Activated T-cell treated with anti-CD3 and anti-CD28 coated beads, Interleukin-2, amount 50 U/mL, for 48 hours (primary cell): Measurements from ENCODE around the gene MYNN.
"Not testable (repeated sequence)": the region's sequence is repeated elsewhere in the genome, so short reads cannot be mapped to it uniquely, and the experiment has no call there.

Experiments
- DNase-seq, 2 experiments: peaks; one replicate each; pipeline ENCODE4 v3.0.0-alpha.2; 2020

MYNN gene

DNA sequence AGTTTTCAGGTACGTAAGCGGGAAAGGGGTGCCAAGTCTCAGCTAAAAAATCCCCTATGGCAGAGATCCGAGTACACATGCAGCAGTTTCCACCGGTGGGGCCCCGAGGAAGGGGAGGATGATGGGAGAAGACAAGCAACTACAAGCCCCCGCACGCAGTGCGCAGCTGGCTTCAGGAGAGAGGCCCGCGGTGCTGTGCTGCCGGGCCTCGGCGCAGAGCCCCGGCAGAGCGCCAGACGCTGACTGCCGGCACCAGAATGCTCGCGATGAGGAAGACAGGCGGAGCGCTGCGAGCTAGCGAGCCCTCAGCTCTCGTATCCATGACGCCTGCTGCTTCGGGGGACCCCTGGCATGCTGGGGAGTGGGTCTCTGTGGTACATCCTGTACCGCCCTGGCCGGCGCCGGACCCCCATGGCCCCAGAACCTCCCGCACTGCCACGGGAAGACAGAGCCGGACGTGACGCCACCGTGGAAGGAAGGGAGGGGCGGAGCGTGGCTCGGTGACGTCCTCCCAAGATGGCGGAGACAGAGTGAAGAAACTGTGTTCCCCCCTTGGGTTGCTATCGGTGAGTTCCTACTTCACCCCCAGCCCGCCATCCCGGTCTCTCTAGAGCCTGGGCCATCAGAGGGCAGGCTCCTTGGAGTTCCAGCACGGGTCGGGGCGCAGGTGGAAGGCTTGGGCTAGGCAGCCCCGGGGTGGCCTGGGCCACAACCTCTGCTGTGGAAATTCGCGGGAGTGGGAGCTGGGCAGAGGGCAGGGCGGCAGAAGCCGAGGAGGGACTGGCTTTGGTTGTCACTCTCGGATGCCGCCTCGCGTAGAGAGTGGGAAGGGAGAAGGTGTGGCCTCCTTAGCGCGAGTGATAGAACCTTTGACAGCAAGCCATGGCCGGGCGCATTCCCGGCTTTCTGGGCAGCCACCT, at the start of gene MYNN:
Gene MYNN, plus strand, starts transcription at position 500 of the 920 bp plus-strand sequence. CDS start 900 bp downstream, outside the sequence.
- DNase-seq: peak; percentile 95

DNA sequence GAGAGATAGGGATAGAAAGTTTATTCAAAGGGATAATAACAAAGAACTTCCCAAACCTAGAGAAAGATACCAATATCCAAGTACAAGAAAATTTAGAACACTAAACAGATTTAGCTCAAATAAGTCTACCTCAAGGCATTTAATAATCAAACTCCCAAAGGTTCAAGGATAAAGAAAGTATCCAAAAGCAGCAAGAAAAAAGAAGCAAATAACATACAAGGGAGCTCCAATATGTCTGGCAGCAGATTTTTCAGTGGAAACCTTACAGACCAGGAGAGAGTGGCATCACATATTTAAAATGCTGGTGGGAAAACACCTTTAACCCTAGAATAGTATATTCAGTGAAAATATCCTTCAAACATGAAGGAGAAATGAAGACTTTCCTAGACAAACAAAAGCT, 41.3 kb upstream of the MYNN start:
- not testable (repeated sequence) for DNase-seq

DNA sequence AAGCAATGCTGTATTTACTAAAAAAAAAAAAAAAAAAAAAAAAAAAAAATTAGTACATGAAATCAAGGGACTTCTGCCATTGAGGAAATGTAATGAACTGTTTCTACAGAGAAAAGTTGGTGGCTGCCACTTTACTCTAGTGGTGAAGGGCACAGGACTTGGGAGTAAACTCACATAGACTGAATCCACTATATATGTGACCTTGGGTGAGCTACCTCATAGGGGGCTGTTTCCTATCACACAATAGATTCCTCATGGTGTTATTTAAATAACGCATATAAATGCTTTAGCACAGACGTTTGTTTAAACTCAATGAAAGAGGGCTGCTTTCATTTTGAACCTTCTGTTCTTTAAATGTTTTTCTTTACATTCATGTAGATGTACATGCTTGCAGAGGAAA, 34.1 kb upstream of the MYNN start:
- DNase-seq: no peak

DNA sequence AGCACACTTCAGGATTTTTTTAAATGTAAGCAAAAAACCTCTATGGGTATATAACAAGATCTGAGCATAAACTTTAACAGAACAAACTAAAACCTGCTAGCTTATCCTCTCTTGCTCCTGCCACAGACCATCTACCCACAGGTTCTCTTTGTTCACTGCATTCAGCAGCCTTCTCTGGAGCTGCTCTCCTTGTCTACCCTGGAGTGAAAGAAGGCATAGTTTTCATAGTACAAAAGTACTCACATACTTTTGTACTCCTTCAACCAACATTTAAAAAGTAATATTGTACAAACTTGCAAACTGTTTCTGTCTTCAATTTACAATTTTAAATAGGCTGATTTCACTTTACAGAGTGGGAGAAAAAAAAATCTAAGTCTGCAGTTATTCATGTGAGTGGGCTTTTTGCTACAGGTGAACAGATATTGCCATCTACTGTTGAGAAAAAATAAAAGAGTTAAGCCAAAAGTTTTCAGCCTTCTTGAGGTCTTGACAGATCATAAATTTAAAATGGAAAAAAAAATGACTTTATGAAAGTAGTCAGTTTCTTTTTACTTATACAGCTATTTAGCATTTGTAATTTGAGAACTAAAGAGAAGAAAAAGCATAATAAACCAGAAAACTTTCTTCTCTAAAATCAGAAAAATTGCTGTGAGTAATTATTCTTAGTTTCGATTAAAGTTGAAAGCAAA, 28.7 kb upstream of the MYNN start:
- DNase-seq: no peak

DNA sequence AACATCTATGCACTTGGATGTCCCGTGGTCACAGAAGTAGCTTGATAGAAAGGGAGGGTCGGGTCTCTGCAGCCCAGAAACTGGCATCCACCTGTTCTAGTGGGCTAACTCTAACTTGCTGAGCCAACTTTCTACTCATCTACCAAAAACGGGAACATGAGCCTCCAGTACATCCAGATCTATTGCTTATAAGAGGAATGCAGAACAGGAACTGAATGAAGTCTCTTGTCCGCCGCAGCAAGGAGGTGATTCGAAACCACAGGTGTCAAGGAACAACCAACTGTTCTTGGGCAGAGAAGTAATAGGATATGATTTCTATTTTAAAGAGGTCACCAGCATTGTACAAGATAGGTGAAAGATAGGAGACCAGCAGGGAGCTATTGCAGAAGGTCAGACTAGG, 26.3 kb upstream of the MYNN start:
- no peak for DNase-seq

DNA sequence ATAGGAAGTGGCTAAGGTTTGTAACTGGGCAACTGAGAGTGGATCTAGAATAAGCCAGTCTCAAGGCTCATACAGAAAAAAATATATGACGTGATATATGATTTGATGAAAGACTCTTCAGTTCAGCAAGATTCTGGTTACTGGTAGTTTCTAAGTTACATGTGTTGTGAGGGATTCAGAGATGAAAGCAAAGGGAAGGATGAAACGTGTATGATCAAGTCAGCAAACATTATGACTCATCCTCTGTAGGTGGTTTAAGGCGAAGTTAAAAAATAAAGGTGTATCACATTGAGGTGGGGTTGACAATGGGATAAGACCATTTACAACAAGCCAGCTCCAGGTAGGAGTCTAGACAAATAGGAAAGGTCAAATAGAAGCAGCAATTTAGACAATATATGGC, 24.5 kb upstream of the MYNN start:
- DNase-seq: no peak

DNA sequence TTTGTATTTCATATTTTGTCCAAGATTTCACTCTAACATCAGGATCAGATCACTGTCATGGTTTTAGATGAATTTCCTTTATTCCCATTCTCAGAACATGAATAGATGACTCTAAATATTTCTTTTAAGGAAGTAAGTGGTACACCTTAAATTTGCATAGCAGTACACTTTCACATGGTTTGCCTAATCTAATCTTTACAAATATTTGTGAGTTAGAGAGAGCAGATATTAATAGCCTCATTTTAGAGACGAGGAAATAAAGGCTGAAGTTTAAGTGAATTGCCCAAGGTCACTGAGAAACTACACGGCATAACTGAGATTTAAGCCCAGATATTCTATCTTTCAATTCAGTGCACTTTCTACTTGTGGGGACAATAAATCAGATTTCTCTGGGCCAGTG, 22.5 kb upstream of the MYNN start:
- DNase-seq: no peak

DNA sequence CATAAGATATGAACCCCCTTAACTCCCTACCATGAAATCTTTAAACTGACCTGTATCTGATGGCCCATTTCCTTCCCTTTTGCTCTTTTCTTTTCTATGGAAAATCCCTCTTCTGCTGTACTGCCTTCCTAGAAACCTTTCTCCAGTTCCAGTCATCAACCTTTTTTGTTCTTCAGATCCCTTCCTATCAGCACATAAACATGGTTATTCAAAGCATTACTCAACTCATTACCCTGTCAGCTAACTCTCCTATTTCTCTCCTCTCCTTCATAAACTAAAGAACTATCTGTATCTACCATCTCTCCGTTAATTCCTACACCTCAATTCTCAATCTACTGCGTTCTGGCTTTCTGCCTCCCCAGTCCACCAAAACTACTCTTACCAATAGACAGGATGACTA, 21.3 kb upstream of the MYNN start:
- no peak for DNase-seq

DNA sequence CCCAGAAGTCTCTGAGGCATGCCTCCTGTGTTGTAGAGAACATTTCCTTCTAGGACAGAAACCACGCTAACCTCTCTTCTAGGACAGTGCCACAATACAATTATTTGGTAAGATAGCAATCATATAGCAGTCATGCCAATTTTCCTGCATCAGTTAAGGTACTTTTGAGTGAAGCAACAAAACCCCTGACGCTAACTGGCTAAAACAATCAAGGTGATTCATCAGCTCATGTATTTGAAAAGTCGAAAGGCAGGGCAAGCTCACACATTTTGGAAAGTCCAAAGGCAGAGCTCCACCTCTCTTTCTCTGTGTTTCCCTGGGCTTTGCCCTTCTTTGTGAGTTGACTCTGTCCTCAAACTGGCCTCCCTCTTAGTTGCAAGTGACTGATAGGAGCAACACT, 18.5 kb upstream of the MYNN start:
- no peak for DNase-seq

DNA sequence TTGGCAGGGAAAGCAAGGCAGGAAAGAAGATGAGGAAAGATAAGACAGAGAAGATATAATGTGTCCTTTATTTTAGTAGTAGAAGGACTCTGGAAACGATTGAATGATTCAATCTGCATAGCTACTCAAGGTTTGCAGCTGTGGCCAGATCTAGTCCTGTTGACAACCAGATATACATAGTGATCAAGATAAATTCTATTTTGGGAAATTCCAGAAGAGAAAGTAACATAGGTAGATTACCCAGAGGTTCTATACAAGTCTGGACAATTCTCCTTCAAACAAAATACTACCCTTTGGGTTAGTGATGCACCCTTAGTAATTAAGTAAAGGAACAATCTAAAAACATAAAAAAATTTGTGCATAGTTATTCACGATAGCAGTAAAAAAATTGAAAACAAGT, 17.7 kb upstream of the MYNN start:
- DNase-seq: no peak

DNA sequence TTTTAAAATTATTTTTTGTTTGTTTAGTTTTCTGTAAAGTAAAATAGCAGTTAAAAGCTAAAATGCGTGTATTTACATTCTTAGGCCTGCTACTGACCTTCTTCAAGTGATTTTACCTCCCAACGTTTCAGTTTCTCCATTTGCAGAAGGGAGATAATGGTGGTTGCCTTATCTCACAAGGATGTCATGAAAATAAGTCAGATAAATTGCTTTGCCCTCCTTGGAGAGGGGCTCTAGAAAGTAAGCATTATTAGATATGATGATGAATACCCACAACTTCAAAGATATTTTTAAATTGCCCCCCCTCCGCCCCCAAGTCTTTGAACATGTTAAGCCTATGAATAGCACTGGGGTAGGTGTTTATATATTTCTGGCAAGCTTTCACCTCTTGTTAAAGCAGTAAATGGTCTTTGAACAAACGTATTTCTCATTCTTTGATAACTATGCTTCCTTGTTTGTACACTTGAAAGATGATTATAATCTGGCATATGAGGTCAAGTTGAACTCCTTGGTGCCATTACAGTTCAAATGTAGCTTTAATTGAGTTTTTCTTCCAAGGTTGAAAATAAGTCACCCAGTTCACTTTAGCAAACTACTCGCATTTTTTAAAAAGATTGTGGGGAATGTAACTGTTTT, 14.7 kb upstream of the MYNN start:
- DNase-seq: no peak

DNA sequence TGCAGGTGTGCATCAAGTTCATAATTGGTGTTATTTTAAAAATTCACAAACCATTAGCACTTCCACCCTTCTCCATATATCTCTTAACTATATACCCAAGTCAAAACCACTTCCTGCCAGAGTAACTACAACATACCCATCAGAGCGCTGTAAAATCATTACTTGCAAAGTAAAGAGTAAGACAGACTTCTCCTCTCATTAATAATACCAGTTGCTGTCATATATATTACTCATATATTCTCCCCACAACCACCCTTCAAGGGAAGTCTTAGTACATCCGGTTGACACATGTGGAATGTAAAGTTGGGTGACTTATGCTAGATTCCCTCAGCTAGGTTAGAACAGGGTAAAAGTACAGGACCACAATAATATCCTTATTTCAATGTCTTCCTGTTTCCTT, 13.9 kb upstream of the MYNN start:
- DNase-seq: no peak

DNA sequence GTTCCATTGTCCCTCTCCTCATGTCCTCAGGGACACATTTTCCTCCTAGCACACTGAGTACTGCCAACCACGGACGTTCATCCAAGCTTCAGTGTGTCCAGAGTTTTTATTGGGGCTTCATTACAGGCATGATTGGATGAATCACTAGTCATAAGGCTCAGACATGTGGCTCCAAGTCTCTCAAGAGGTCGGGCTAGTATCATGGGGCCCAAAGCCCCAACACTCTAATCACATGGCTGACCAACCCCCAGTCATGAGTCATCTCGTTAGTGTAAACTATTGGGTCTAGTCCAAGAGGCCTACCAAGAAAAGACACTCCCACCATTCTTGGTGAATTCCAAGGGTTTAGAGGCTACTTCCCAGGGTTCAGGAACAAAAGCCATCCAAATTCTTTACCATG, 12.7 kb upstream of the MYNN start:
- DNase-seq: no peak

DNA sequence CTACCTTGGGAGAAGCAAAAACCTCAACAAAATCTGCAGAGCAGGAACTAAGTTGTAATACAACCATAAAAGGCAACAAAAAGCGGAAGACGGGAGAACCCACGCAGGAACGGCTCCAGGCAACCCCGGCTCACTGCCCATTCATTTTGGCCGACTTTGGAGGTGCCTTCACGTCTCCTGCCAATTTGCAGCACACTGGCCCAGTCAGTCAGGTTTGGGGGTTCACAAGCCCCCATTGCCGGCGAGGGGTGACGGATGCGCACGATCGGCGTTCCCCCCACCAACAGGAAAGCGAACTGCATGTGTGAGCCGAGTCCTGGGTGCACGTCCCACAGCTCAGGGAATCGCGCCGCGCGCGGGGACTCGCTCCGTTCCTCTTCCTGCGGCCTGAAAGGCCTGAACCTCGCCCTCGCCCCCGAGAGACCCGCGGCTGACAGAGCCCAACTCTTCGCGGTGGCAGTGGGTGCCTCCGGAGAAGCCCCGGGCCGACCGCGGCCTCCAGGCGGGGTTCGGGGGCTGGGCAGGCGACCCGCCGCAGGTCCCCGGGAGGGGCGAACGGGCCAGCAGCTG, 8.8 kb upstream of the MYNN start:
- DNase-seq: peak; percentile 79 to 80

DNA sequence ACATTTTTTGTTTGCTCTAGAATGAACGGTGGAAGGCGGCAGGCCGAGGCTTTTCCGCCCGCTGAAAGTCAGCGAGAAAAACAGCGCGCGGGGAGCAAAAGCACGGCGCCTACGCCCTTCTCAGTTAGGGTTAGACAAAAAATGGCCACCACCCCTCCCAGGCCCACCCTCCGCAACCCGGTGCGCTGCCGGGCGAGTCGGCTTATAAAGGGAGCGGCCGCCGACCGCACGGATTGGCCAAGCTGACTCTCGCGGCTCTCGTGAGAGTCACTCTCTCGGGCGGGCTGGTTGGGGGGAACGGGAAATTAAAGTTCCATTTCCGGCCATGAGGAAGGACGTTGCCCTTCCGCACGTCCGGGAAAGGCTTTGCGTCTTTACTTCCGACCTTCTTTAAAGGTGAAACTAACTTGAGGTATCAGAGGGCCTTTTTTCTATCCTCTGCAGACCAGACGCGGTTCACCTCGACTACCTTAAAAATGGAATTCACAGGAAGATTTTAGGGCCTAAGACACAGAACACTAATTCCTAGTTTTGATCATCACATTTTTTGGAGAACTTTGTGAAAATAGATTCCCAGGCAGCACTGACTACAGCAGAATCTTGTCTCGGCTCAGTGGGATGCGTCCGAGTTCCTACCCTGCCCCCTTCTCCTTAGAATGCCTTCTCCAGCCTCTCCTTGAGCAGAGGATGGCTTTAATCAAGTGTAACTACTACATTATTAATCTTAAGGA, 8.1 kb upstream of the MYNN start, which contains the start of gene TERC:
Gene TERC, minus strand, starts transcription at position 179 of the 731 bp plus-strand sequence.
- DNase-seq: peak; percentile 94 to 95

DNA sequence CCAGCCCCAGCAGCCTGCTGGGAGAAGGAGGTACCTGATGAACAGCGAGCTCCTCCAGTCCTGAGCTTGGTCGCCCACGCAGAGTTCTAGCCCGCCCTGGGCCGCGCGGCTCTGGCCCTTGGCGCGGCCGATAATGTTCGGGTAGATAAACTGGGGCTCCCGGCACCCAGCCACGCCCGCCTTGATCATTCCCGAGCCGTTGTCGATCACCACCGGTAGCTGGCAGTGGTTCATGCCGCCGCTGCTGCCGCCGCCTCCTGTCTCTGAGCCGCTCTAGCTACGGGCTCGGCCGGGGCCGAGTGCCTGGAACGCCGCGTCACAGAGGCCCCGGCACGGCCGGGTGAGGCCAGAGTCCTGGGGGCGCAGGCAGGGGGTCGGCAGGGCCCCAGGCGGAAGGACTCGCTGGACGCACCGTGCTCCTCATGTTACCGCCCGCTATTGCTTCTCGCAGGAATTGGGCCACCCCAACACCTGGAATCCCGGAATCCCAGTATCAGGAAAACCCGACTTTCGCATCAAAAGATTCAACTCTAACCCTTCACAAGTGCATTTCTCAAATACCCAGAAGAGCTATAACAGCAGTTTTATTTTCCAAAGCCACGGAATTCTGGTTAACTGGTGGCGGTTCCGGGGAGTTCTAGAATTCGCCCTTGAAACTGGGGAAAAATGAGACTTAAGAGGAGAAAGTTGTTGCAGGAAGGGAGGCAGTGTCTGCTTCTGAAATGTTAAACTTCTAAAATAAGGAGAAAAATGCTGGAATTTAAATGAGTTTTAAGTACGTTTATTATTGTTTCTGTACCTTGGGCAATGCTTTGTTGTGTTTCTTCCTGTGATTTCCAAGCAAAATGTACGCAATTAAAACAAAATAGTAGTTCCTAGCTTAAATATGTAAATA, 3.7 kb upstream of the MYNN start, which contains the start of gene ACTRT3:
Gene ACTRT3, minus strand, starts transcription at position 275 of the 895 bp plus-strand sequence. Its CDS starts 41 bp downstream, at position 234.
- DNase-seq: peak; percentile 78 to 83

DNA sequence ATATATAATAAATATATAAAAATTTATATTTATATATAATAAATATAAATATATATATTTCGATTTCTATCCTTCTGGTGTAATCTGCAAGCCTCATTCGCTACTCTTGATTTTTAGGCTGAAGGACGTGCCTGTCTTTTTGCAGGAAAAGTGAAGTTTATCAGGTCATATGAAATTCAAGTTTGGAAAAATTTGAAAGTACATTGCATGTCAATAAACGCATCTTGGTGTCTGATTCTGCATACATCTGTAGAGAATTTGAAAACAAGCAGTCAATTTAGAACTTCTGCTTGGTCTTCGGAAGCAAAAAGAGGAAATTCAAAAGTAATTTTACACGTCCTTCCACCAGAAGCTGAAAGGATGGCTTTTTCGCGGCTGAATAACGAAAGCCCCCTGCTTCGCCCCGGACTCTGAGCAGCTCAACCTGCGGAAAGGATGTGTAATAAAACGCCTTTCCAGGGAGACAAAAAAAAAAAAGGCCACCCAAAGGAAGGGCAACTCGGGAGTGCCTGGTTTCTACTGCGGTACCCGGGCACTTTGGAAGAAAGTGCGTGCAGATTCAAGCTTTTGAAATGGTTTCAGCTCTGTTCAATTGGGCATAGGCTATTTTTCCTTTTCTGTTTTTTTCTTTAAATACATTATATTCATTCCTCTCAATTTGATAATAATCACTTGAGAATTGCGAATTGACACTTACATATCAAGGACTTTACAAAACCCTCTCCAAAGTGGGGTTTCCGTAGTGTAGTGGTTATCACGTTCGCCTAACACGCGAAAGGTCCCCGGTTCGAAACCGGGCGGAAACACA, 1.5 kb upstream of the MYNN start:
- DNase-seq: peak; percentile 71 to 73

DNA sequence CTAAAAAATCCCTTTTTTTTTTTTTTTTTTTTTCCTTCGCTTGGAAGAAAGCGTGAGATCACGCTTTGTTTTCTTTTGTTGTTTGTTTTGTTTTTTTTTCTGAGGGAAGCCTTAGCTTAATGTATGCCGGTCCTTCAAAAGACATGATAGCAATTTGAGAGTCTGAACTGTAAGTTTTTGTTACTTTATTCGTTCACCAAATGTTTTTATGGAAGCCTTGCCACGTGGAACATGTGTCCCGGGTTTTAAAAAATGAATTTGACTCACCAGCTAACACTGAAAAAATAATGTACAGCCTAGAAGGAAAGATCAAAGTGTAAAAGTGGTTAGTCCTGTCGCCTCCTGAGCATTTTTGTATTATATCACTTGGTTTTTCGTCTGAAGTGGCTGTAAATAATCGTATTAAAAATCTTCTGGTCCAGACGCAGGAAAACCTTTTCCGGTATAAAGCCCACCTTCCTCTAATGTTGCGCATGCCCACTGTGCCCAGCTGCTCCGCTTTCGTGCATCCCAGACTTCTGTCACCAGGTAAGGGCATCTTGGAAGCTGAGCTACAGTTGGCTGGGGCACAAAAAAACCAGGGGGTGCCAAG, 795 bp upstream of the MYNN start:
- no peak for DNase-seq

DNA sequence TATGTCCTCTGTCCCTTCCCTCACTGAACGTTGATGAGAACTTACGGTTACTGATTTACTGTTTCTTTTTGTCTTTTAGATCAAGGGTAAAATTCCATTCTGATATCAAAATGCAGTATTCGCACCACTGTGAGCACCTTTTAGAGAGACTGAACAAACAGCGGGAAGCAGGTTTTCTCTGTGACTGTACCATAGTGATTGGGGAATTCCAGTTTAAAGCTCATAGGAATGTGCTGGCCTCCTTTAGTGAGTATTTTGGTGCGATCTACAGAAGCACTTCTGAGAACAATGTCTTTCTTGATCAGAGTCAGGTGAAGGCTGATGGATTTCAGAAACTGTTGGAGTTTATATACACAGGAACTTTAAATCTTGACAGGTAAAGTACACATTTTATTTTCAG, 990 bp downstream of the MYNN start:
- DNase-seq: no peak

DNA sequence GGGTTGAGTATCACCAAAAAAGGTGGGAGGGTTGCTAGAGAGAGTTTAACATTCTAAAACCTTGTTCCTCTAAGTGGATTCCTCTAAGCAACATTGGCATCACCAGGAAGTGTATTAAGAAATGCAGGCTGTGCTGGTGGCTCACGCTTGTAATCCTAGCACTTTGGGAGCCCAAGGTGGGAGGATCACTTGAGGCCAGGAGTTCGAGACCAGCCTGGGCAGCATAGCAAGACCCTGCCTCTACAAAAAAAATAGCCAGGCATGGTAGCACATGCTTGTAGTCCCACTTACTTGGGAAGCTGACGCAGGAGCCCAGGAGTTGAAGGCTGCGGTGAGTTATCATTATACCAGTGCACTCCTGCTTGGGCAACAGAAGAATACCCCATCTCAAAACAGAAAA, 4.6 kb downstream of the MYNN start:
- no peak for DNase-seq
